Activated T-cell treated with anti-CD3 and anti-CD28 coated beads, Interleukin-2, amount 50 U/mL, for 24 hours (primary cell): Measurements from ENCODE around the gene ACOX1.

Source experiments
- DNase-seq: peaks from one replicate; pipeline ENCODE4 v3.0.0-alpha.2; 2020
- H3K27ac Mint-ChIP-seq: 2 replicates; pipeline ENCODE4 v1.8.0; 2020; ENCODE audit warnings: mild to moderate bottlenecking, mixed read lengths
- H3K27me3 Mint-ChIP-seq: 2 replicates; pipeline ENCODE4 v1.8.0; 2020; ENCODE audit warnings: mixed read lengths
- H3K36me3 Mint-ChIP-seq: 2 replicates; pipeline ENCODE4 v1.8.0; 2020; ENCODE audit warnings: low read depth, mixed read lengths
- H3K4me1 Mint-ChIP-seq: 2 replicates; pipeline ENCODE4 v1.8.0; 2020; ENCODE audit warnings: low read depth, mixed read lengths
- H3K4me3 Mint-ChIP-seq: 2 replicates; pipeline ENCODE4 v1.8.0; 2020; ENCODE audit warnings: mild to moderate bottlenecking, moderate library complexity, mixed read lengths
- H3K9me3 Mint-ChIP-seq: 2 replicates; pipeline ENCODE4 v1.8.0; 2020; ENCODE audit warnings: mixed read lengths

ACOX1 gene

GRCh38 chr17:75920045-75920560 lies 58.9 kb downstream of the ACOX1 start:
- H3K4me3 Mint-ChIP-seq, result no peak overlapping the region
- H3K27ac Mint-ChIP-seq, result no peak overlapping the region
- no peak for DNase-seq
- peaks cover 38% of the 10 kb centered on the region for H3K36me3 Mint-ChIP-seq
- H3K4me1 Mint-ChIP-seq, result no peaks in the 10 kb centered on the region
- no peaks in the 10 kb centered on the region for H3K27me3 Mint-ChIP-seq
- no peaks in the 10 kb centered on the region for H3K9me3 Mint-ChIP-seq

- Mint-ChIP-seq H3K4me1 (no peaks in the 10 kb centered on the region), H3K27ac (no peak overlapping the region), H3K4me3 (no peak overlapping the region), H3K27me3 (no peaks in the 10 kb centered on the region), H3K9me3 (no peaks in the 10 kb centered on the region), H3K36me3 (peaks cover 41% of the 10 kb centered on the region)
- no peak for DNase-seq
These were observed 59.4 kb downstream of the ACOX1 start for GRCh38 chr17:75919611-75920010.

- Mint-ChIP-seq H3K27me3 (no peaks in the 10 kb centered on the region), H3K4me1 (no peaks in the 10 kb centered on the region), H3K4me3 (no peak overlapping the region), H3K27ac (no peak overlapping the region), H3K9me3 (no peaks in the 10 kb centered on the region), H3K36me3 (peaks cover 42% of the 10 kb centered on the region)
- no peak for DNase-seq
These were observed 61.0 kb downstream of the ACOX1 start for GRCh38 chr17:75917917-75918445.

GRCh38 chr17:75917141-75917916 lies 61.6 kb downstream of the ACOX1 start:
- Mint-ChIP-seq H3K9me3 (no peaks in the 10 kb centered on the region), H3K4me1 (no peaks in the 10 kb centered on the region), H3K36me3 (peaks cover 43% of the 10 kb centered on the region), H3K27me3 (no peaks in the 10 kb centered on the region), H3K4me3 (no peak overlapping the region), H3K27ac (no peak overlapping the region)
- no peak for DNase-seq

GRCh38 chr17:75915268-75915667 lies 63.7 kb downstream of the ACOX1 start:
- H3K9me3 Mint-ChIP-seq, result no peaks in the 10 kb centered on the region
- no peaks in the 10 kb centered on the region for H3K4me1 Mint-ChIP-seq
- H3K4me3 Mint-ChIP-seq, result no peak overlapping the region
- H3K36me3 Mint-ChIP-seq, result peaks cover 47% of the 10 kb centered on the region
- no peaks in the 10 kb centered on the region for H3K27me3 Mint-ChIP-seq
- DNase-seq, result no peak
- H3K27ac Mint-ChIP-seq, result no peak overlapping the region

GRCh38 chr17:75914643-75915267 lies 64.2 kb downstream of the ACOX1 start:
- no peak overlapping the region for H3K27ac Mint-ChIP-seq
- H3K9me3 Mint-ChIP-seq, result no peaks in the 10 kb centered on the region
- H3K36me3 Mint-ChIP-seq, result peaks cover 44% of the 10 kb centered on the region
- no peak for DNase-seq
- H3K4me1 Mint-ChIP-seq, result peaks cover 3% of the 10 kb centered on the region
- H3K4me3 Mint-ChIP-seq, result no peak overlapping the region
- no peaks in the 10 kb centered on the region for H3K27me3 Mint-ChIP-seq

- H3K4me3 Mint-ChIP-seq, result no peak overlapping the region
- H3K27me3 Mint-ChIP-seq, result no peaks in the 10 kb centered on the region
- no peak overlapping the region for H3K27ac Mint-ChIP-seq
- no peaks in the 10 kb centered on the region for H3K9me3 Mint-ChIP-seq
- H3K4me1 Mint-ChIP-seq, result peaks cover 3% of the 10 kb centered on the region
- DNase-seq, result no peak
- peaks cover 40% of the 10 kb centered on the region for H3K36me3 Mint-ChIP-seq
These were observed 65.3 kb downstream of the ACOX1 start for GRCh38 chr17:75913537-75914210.

GRCh38 chr17:75910699-75911098 lies 68.3 kb downstream of the ACOX1 start:
- H3K9me3 Mint-ChIP-seq, result no peaks in the 10 kb centered on the region

GRCh38 chr17:75909812-75910274 lies 69.1 kb downstream of the ACOX1 start:
- no peak overlapping the region for H3K4me3 Mint-ChIP-seq

More at GRCh38 chr17:75910699-75911098, 68.3 kb downstream of the ACOX1 start:
- DNase-seq, result no peak
- no peaks in the 10 kb centered on the region for H3K27me3 Mint-ChIP-seq
- H3K4me3 Mint-ChIP-seq, result no peak overlapping the region
- H3K4me1 Mint-ChIP-seq, result peaks cover 10% of the 10 kb centered on the region
- peaks cover 32% of the 10 kb centered on the region for H3K36me3 Mint-ChIP-seq
- H3K27ac Mint-ChIP-seq, result no peak overlapping the region

GRCh38 chr17:75909051-75909811 lies 69.7 kb downstream of the ACOX1 start:
- peaks cover 24% of the 10 kb centered on the region for H3K36me3 Mint-ChIP-seq
- no peaks in the 10 kb centered on the region for H3K27me3 Mint-ChIP-seq
- H3K4me3 Mint-ChIP-seq, result no peak overlapping the region
- H3K27ac Mint-ChIP-seq, result no peak overlapping the region
- peaks cover 14% of the 10 kb centered on the region for H3K4me1 Mint-ChIP-seq
- no peaks in the 10 kb centered on the region for H3K9me3 Mint-ChIP-seq
- no peak for DNase-seq

More at GRCh38 chr17:75909812-75910274, 69.1 kb downstream of the ACOX1 start:
- Mint-ChIP-seq H3K36me3 (peaks cover 27% of the 10 kb centered on the region), H3K27me3 (no peaks in the 10 kb centered on the region), H3K4me1 (peaks cover 14% of the 10 kb centered on the region), H3K27ac (no peak overlapping the region), H3K9me3 (no peaks in the 10 kb centered on the region)
- no peak for DNase-seq

GRCh38 chr17:75908201-75908600 lies 70.8 kb downstream of the ACOX1 start:
- H3K27ac Mint-ChIP-seq, result no peak overlapping the region

GRCh38 chr17:75906143-75906884 lies 72.7 kb downstream of the ACOX1 start:
- Mint-ChIP-seq H3K9me3 (no peaks in the 10 kb centered on the region), H3K4me3 (peak overlapping the region; percentile 15), H3K27me3 (no peaks in the 10 kb centered on the region), H3K4me1 (peaks cover 20% of the 10 kb centered on the region), H3K27ac (peak overlapping the region; percentile 47), H3K36me3 (peaks cover 29% of the 10 kb centered on the region)
- DNase-seq, result no peak

More at GRCh38 chr17:75908201-75908600, 70.8 kb downstream of the ACOX1 start:
- Mint-ChIP-seq H3K4me3 (no peak overlapping the region), H3K27me3 (no peaks in the 10 kb centered on the region), H3K36me3 (peaks cover 29% of the 10 kb centered on the region), H3K9me3 (no peaks in the 10 kb centered on the region), H3K4me1 (peaks cover 17% of the 10 kb centered on the region)
- no peak for DNase-seq

- Mint-ChIP-seq H3K27ac (peak within 1 kb of the TSS; percentile 93), H3K4me1 (peaks cover 17% of the 10 kb centered on the region), H3K36me3 (peaks cover 40% of the 10 kb centered on the region), H3K9me3 (no peaks in the 10 kb centered on the region), H3K4me3 (peak within 1 kb of the TSS; percentile 86), H3K27me3 (no peaks in the 10 kb centered on the region)
- DNase-seq, result peak; percentile 99
These were observed 74.0 kb downstream of the ACOX1 start, which contains the start of gene MRPL38 for GRCh38 chr17:75904749-75905521. Gene MRPL38, minus strand, starts transcription at chr17:75904884. Its CDS starts 9 bp downstream, at chr17:75904875.
